C4-2B (cell line): ENCODE data around the gene RCAN1.

Experiments used
- H3K27ac ChIP-seq: fragments of 450-650 bp; 2 replicates; pipeline ENCODE4 v1.5.1; 2017
- ZFX ChIP-seq: fragments of 450-650 bp; IDR thresholded peaks from 2 replicates; pipeline ENCODE4 v1.6.1; 2017
- TF ChIP-seq, protein P1 (sequence below): fragments of 450-650 bp; conservative IDR thresholded peaks from 2 replicates; pipeline ENCODE4 v1.5.1; 2017; ENCODE audit warnings: mild to moderate bottlenecking

Gene RCAN1

DNA sequence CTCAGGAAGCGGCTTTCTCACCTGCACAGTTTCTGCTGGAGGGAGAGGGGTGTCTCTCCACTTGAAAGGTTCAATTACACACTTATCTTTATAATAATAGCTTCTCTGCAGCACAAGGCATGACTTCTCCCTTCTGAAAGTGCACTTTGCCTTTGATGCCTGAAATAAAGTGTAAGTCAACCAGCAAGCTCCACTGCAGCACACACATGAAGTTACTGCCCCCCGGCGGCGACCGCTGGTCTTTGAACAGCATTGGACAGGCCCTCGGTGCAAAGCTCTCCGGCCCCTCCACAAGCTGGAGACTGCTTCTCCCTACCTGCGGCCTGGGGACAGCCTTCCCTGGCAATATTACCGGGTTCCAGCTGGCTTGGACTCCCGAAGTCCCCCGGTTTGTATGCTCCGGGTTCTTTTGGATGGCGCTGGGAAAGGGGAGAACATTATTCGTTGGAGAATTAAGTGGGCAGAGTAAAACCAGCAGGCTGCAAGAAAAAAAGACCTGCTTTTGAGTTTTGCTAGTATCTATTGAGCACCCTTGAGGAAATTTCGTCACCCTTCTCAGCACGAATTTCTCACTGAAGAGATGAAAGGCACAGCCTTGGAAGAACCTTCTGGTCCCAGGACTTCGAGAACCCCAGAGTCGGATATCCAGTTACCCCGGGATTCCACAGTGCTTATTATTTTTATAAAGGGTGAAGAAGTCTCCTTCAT lies 11.8 kb downstream of the RCAN1 start:
- TF ChIP-seq ZFX, result no peak
- TF ChIP-seq, protein P1, sequence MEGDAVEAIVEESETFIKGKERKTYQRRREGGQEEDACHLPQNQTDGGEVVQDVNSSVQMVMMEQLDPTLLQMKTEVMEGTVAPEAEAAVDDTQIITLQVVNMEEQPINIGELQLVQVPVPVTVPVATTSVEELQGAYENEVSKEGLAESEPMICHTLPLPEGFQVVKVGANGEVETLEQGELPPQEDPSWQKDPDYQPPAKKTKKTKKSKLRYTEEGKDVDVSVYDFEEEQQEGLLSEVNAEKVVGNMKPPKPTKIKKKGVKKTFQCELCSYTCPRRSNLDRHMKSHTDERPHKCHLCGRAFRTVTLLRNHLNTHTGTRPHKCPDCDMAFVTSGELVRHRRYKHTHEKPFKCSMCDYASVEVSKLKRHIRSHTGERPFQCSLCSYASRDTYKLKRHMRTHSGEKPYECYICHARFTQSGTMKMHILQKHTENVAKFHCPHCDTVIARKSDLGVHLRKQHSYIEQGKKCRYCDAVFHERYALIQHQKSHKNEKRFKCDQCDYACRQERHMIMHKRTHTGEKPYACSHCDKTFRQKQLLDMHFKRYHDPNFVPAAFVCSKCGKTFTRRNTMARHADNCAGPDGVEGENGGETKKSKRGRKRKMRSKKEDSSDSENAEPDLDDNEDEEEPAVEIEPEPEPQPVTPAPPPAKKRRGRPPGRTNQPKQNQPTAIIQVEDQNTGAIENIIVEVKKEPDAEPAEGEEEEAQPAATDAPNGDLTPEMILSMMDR, result peak; percentile 73
- H3K27ac ChIP-seq, result no peak overlapping the region

DNA sequence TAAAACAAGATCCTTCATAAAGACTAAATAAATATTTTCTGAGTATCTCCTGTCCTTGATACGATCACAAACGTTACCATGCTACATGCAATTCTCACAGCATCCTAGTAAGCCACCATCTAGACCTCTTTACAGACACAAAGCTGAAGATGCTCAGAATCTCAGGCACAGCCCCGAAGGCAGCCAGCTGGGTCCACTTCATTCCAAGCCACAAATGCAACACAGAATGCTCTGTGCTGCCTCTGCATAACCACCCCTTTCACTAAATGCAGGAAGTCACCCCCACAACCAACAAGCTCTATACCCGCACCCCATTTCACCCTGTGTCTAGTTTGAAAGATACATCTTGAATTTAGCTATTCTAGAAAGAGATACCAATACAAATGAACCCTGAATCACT lies 12.9 kb downstream of the RCAN1 start:
- no peak overlapping the region for H3K27ac ChIP-seq
- TF ChIP-seq, protein P1, result no peak
- TF ChIP-seq ZFX, result no peak

DNA sequence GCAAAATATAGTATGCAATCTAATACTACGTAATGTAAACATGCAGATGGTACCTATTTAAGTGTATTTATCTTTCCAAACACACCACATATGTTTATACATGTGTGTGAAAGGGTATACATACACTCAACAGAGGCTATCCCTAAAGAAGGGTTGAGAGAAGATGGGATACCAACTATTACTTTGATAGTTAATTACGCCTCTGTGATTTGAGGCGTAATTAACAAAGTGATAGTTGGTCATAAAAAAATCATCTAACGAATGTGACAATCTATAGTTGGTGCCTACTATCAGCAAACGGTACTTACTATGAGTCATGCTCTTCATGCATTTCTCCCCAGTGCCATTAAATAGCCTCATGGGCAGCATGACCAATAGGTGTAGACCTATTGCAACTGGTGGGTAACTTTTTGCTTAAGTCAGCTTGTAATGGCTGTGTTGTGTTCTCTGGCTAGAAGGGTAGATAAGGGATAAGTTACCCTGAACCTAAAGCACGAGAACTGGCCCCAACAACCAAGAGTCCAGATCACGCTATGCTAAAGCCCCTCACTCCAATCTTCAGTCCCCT lies 15.3 kb downstream of the RCAN1 start:
- TF ChIP-seq, protein P1, result no peak
- TF ChIP-seq ZFX, result no peak

DNA sequence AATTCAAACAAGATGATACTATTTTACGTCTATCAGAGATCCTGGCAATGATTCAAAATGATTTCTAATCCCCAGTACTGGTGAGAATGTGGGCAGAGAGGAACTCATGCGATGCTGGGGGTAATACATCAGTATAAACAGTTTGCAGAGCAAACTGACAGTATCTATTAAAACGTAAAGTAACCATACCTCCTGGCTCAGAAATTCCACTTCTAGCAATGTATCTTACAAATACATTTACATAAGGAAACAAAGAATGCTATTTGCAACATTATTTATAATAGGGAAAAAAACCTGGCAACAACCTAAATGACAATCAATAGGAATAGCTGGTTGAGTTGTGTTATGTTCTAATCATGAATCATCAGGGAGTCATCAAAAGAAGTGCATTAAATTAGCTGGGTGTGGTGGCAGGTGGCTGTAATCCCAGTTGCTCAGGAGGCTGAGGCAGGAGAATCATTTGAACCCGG lies 15.9 kb downstream of the RCAN1 start:
- no peak overlapping the region for H3K27ac ChIP-seq
- TF ChIP-seq, protein P1, result no peak

More for the DNA sequence above, 15.3 kb downstream of the RCAN1 start:
- H3K27ac ChIP-seq, result no peak overlapping the region

DNA sequence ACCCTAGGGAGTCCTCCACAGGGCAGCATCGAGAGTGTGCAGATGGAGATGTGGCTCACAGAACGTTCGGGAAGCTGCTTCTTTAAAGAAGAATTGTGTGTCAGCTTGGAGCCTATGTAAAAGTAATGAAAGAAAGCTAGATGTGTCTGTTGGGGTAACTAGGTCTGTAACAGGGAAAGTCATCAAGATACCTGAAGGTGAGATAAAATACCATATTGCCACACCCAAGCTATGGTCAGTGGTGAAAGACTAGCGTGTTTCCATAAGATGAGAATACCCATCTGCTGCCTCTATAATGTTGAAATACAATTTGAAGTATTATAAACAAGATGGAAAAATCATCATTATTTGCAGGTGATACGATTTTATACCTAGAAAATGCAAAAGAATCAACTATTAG lies 17.5 kb downstream of the RCAN1 start:
- no peak for TF ChIP-seq ZFX
- TF ChIP-seq, protein P1, result no peak

DNA sequence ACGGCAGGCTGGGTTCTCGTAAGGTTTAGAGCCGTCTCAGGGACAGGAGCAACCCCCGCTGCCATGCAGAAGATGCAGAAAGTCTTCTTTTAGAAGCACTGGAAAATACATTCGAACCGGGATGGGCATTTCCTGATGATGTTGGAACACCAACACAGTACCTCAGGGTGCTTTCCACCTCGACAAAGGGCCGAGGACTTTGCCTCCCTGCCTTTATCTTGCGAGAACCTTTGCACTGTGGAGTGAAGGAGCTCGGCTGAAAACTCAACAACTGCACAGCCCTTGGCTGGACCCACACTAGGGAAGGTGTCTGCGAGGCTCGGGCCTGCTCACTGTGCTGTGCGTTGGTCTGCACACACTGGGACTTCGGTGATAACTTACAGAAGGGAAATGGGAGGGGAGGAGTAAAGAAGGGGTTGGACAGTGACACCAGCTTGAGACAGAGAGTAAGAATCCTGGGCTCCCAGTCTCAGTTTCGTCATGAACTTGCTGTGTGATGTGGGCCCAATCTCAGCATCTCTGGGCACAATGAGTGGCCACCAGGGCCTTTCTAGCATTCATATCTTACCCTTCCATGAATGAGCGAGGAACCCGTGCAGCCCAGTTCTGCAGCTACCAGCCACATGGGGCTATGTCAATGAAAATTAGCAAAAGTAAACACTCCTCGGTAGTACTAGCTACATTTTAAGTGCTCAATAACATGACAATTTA lies 18.2 kb downstream of the RCAN1 start:
- no peak for TF ChIP-seq ZFX
- TF ChIP-seq, protein P1, result no peak
- no peak overlapping the region for H3K27ac ChIP-seq

More for the DNA sequence above, 17.5 kb downstream of the RCAN1 start:
- no peak overlapping the region for H3K27ac ChIP-seq

DNA sequence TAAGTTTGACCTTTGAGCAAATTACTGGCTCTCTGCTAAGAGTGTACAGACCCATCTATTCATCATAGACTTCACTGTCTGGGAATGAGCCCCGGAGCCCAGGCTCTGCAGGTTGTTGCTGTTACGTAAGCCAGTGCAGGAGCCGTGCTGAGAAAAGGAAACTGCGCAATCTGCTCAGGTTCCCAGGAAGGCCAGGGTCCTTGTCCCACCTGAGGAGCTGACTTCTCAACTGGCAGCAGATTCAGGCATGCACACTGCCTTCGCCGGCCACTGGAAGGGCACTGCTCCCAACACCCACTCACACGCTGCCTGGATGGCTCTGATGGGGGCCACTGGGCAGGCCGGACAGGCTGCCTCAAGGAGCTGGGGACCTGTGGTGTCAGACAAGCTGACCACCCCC lies 19.5 kb downstream of the RCAN1 start:
- no peak overlapping the region for H3K27ac ChIP-seq
- TF ChIP-seq ZFX, result no peak
- TF ChIP-seq, protein P1, result no peak
